ENCODE results near the gene TLL2.
A peak's percentile ranks its signal among the peaks of the same experiment; 100 is the strongest.

The TLL2 gene

GRCh38 chr10:96470116-96470743 lies 43.5 kb downstream of the TLL2 start:
- DNase-seq (ENCODE audit: insufficient read length, low spot score) (peak; percentile 47), FAIRE-seq (peak; percentile 64)

GRCh38 chr10:96468845-96469244 lies 44.9 kb downstream of the TLL2 start:
- DNase-seq (ENCODE audit: insufficient read length, low spot score), result no peak
- no peak for FAIRE-seq

- DNase-seq (ENCODE audit: insufficient read length, low spot score) (no peak), FAIRE-seq (no peak)
Measured at GRCh38 chr10:96465599-96465998, 48.1 kb downstream of the TLL2 start.

- no peak for FAIRE-seq
- DNase-seq (ENCODE audit: insufficient read length, low spot score), result no peak
Measured at GRCh38 chr10:96463562-96463961, 50.2 kb downstream of the TLL2 start.

GRCh38 chr10:96462606-96463151 lies 51.0 kb downstream of the TLL2 start:
- no peak for DNase-seq (ENCODE audit: insufficient read length, low spot score)

GRCh38 chr10:96460316-96460715 lies 53.4 kb downstream of the TLL2 start:
- FAIRE-seq, result no peak

More at GRCh38 chr10:96462606-96463151, 51.0 kb downstream of the TLL2 start:
- no peak for FAIRE-seq

GRCh38 chr10:96457341-96457740 lies 56.4 kb downstream of the TLL2 start:
- FAIRE-seq (no peak), DNase-seq (ENCODE audit: insufficient read length, low spot score) (no peak)

More at GRCh38 chr10:96460316-96460715, 53.4 kb downstream of the TLL2 start:
- no peak for DNase-seq (ENCODE audit: insufficient read length, low spot score)

GRCh38 chr10:96456296-96456840 lies 57.4 kb downstream of the TLL2 start:
- no peak for DNase-seq (ENCODE audit: insufficient read length, low spot score)
- FAIRE-seq, result no peak

- DNase-seq (ENCODE audit: insufficient read length, low spot score) (no peak), FAIRE-seq (no peak)
Measured at GRCh38 chr10:96453856-96454583, 59.7 kb downstream of the TLL2 start.

- DNase-seq (ENCODE audit: insufficient read length, low spot score), result no peak
- no peak for FAIRE-seq
Measured at GRCh38 chr10:96452494-96453153, 61.1 kb downstream of the TLL2 start.

- DNase-seq (ENCODE audit: insufficient read length, low spot score) (no peak), FAIRE-seq (no peak)
Measured at GRCh38 chr10:96450529-96451207, 63.1 kb downstream of the TLL2 start.

GRCh38 chr10:96448558-96448957 lies 65.2 kb downstream of the TLL2 start:
- no peak for FAIRE-seq

GRCh38 chr10:96448021-96448457 lies 65.7 kb downstream of the TLL2 start:
- FAIRE-seq (no peak), DNase-seq (ENCODE audit: insufficient read length, low spot score) (no peak)

More at GRCh38 chr10:96448558-96448957, 65.2 kb downstream of the TLL2 start:
- DNase-seq (ENCODE audit: insufficient read length, low spot score), result no peak

GRCh38 chr10:96446966-96447596 lies 66.6 kb downstream of the TLL2 start:
- DNase-seq (ENCODE audit: insufficient read length, low spot score), result no peak
- no peak for FAIRE-seq

- DNase-seq (ENCODE audit: insufficient read length, low spot score), result no peak
- FAIRE-seq, result no peak
Measured at GRCh38 chr10:96441987-96442643, 71.6 kb downstream of the TLL2 start.

GRCh38 chr10:96441322-96441885 lies 72.3 kb downstream of the TLL2 start:
- FAIRE-seq (no peak), DNase-seq (ENCODE audit: insufficient read length, low spot score) (no peak)

- FAIRE-seq (no peak), DNase-seq (ENCODE audit: insufficient read length, low spot score) (no peak)
Measured at GRCh38 chr10:96440361-96441292, 73.1 kb downstream of the TLL2 start.

- FAIRE-seq (no peak), DNase-seq (ENCODE audit: insufficient read length, low spot score) (no peak)
Measured at GRCh38 chr10:96439725-96440124, 74.0 kb downstream of the TLL2 start.

Measured in GM19239 (cell line).